T-helper 9 cell (primary cell): ENCODE measurements around the gene PHPT1.
"Not testable (repeated sequence)": the region's sequence is repeated elsewhere in the genome, so short reads cannot be mapped to it uniquely, and the experiment has no call there.

Experiments
- DNase-seq: peaks from one replicate; pipeline ENCODE4 v3.0.0-alpha.2; 2020

Gene PHPT1

DNA sequence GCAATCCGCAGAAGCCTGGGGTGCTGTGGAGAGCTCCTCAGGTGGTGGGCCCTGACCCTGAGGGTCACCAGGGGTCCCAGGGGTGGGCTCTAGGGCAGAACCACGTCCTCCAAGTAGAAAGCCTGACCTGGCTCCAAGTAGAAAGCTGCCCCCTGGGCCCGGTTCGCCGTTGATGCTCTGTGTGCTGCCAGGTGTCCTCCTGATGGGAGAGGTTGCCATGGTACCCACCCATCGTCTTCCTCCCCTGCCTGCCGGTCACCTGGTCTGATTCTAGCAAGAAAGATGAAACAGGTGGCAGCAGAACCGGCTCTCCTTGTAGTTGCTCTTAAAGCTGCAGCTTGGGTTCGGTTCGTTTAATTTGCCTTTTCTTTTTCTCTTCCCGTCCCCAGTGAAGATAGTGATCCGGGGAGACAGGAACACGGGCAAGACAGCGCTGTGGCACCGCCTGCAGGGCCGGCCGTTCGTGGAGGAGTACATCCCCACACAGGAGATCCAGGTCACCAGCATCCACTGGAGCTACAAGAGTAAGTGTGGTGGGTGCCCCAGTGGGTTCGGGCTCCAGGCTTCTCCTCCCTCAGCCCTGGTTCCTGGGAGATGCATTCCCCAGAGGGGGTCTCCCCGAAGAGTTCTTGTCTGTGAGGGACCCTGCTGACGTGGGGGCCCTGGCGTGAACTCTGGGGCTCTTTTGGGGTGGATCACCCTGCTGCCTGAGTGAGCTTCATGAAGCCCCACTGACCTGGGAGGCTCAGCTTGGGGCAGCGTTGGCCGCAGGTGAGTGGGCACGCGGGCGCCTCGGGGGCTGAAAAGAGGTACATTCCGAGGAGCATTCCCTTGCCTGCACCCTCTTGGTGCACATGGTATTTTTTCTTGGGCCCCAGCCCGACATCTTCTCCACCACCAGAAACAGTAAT, 25.8 kb upstream of the PHPT1 start:
- no peak for DNase-seq

- no peak for DNase-seq
Measured at GRCh38 chr9:136824496-136825225, 24.5 kb upstream of the PHPT1 start.

- no peak for DNase-seq
Measured at GRCh38 chr9:136825295-136826187, 23.7 kb upstream of the PHPT1 start.

DNA sequence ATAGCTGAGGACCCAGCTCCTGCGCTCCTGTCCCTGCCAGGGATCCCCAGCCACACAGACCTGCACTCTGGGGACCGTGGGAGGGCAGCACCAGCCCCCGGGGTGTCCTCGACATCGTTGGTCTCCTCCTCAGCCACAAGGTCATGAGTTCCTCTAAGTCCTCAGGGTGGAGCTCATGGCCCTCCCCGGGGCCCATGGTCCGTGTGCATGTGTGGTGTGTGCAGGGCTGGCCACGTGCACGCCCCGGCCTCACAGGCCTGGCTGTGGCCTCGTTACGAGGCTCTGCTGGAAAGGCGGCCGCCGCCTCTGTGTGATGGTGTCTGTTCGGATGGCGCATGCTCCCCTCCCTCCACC, 23.0 kb upstream of the PHPT1 start:
- no peak for DNase-seq

DNA sequence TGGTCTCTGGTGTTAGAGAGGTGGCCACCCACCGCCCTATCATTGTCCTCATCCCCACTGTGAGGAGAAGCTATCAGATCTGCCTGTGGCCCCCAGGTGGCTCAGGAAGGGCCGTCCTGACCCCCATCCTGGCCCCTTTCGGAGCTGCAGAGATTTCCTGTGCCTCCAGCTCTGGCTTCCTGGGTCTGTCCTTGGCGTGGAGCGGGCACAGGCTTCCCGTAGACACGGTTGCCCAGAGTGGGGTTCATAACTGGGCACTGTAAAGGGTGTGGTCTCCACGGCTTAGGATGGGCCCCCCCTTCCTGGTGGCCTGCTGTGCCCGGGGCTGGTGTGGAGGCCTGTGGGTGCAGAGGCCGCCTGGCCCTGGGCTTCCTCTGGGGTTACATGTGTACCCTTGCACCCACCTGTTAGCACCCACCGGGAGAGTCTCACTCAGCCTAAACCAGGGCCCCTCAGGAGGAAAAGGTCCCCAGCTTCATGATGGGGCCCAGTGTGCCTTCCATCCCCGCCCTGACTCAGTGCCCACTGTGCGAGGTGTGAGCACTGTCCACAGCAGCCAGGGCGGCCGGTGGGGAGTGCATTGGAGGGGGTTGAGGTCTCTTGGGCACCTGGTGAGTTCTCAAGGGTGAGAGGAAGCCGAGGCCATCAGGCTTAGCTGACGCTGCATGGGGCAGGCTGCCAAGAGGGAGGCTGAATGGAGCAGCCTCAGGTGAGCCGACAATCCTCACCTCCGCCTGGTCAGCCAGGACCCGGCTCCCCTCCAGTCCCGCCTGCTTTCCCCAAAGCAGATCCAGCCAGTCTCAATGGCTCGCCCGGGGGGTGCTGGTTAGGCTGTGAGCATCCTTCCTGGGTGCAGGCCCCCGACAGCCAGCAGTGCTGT, 22.3 kb upstream of the PHPT1 start:
- DNase-seq: no peak

- no peak for DNase-seq
Measured at GRCh38 chr9:136827794-136828473, 21.3 kb upstream of the PHPT1 start.

- no peak for DNase-seq
Measured at GRCh38 chr9:136828474-136829140, 20.6 kb upstream of the PHPT1 start.

DNA sequence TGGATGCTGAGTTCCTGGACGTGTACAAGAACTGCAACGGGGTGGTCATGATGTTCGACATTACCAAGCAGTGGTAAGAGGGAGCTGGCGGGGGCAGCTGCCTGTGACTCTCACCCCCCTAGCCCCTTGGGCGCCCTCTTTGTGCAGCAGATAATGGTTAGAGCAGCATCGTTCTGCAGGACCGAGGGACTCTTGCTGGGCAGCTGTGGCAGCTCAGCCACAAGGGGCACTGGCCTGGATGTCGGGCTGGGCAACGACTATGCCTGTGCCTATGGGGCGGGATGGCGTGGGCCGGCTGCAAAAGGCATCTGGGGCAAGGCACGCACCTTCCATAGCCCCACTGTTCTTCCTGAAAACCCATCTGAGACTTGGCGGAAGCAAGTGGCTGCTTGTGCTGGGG, 19.8 kb upstream of the PHPT1 start:
- DNase-seq: no peak

DNA sequence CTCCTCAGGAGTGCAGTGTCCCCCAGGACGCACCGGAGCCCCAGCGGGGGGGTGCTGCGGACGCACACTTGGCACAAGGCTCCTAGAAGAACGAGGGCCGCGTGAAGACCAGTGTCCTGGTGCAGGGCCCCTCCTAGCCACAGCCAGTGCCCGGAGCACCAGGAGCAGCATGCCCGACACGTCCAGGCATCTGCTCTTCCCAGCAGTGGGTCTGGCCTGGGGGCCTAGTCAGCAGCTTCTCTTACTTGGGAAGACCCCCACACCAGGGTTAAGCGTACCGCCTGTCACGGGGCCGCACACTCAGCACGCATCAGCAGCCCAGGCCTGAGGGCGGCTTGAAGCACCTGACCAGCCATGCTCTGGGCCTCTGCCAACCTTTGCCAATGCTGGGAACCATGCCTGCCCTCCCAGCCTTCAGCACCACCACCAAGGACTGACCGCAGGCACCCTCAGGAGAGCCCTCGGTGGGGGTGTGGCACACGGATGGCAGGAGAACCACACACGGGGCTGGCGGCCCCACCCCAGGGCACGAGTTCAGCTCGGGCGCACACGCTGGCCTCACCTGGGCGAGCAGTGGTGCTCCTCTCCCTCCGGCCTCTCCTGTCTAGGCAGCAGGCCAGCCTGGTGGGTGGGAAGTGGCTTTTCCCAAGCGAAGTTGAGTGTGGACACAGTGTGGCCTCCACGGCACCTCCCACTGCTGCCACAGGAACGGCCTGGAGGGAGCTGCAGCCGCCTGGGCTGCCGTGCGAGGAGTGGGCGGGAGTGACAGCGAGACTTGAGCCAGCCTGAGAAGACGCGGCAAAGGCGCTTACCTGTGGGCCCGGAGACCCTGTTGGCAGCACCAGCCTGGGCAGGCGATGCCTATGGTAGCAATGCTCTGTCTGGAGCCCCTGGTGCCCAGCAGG, 19.0 kb upstream of the PHPT1 start:
- DNase-seq: no peak

DNA sequence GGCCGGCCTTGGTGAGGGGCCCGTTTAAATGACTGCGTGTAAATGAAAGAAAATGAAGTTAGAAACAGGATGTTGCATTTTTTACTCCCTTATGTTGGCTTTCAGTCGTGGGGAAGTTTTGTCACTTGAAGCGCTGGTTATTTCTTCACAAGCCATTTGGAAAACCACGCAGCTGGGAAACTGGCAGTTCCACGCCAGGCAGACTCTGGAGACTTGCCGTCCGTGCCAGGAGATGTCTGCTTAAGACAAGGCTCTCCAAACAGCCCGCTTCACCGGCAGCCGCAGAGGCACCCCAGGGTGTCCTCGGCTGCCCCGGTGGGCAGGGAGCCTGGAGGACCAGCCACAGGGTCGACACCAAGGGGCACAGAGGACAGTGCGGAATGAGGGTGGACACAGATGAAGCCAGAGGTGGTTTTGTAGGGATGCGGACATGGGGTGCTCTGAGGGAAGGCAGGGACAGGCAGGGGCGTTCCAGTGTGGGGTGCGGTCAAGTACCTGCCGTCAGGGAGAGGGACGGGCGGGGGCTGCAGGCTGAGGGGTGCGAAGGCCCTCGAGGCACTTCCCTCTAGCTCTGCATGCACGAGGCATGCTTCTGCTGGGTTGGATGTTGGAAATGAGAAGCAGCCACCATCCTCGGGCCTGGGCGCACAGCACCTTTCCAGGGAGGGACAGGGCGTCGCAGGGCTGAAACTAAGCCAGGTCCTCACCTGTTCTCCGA, 18.0 kb upstream of the PHPT1 start:
- no peak for DNase-seq

GRCh38 chr9:136831720-136832104, 17.5 kb upstream of the PHPT1 start:
- DNase-seq: no peak

DNA sequence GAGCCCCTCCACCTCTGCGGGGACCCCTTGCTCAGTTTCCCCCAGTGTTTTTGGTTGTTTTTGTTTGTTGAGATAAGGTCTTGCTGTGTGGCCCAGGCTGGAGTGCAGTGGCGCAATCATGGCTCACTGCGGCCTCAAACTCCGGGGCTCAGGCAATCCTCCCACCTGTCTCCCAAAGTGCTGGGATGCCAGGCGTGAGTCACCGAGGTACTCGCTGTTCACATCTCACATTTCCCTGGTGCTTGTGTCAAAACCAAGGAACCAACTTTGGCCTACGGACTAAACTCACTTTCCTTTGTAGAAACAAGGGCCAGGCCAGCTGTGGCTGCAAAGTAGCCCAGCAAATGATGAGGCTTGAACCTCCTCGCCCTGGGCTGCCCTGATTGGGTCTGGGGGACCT, 16.6 kb upstream of the PHPT1 start:
- no peak for DNase-seq

DNA sequence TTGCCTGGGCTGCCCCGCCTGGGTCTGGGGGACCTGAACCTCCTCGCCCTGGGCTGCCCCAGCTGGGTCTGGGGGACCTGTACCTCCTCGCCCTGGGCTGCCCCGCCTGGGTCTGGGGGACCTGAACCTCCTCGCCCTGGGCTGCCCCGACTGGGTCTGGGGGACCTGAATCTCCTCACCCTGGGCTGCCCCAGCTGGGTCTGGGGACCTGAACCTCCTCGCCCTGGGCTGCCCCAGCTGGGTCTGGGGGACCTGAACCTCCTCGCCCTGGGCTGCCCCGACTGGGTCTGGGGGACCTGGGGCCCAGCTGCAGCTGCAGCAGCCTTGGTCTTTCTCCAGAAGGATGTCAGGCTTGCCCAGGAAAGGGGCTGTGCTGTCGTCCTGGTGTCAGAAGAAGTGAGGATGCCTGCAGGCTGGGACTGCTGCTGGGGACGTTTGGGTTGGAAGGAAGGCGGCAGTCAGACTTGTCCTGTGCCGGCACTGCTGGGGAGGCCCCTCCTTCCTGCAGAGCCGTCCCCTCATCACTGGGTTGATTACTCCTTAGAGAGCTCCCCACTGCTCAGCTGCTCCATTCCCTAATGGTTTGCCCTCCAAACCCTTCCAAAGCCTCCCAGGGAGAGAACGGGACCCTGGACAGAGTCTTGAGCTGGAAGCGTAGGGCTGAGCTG, 15.7 kb upstream of the PHPT1 start:
- DNase-seq: not testable (repeated sequence)

- no peak for DNase-seq
Measured at GRCh38 chr9:136835162-136835931, 13.9 kb upstream of the PHPT1 start.

DNA sequence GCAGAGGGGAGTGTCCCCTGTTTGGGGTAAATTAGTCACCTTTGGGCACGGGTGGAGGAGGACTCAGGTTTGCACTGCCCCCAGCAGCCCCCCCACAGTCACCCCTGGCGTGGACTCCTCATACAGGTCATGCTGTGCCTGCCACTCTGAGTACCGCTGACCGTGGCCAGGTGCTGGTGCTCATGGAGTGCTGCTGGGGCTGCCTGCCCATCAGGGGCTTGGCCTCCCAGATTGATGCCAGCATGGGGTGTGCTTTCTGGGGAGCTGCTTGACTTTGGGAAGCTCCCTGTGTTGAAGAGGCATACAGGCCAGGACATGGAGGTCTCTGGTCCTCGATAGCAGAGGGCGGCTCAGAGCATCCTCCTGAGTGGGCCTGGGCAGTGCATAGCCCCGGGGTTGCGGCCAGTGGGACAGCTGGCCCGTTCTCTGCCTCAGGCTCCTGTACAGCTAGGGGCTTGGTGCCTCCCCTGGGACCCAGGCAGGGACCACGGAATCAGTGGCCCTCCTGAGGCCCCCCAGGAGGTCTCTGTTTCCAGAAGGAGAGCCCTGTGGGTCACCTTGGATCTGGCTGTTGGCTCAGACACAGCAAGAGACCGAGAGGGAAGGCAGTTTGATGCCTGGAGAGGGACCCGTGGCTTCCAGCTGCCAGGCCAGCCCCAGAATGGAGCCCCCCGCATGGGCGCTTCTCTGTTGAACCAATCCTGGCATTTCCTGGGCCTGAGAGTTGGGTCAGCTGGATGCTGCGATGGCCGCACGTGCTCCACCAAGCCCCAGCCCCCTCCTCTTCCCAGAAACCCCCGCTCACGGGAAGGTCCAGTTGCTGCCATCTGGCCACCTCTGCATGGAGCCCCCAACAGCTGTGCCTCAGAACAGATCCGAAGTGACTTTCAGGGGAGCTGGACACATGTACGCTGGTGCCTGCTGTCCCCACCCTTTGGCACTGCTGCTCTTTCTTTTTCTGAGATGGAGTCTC, 13.0 kb upstream of the PHPT1 start:
- no peak for DNase-seq

GRCh38 chr9:136837146-136837855, 11.9 kb upstream of the PHPT1 start:
- no peak for DNase-seq
